Esophagus squamous epithelium (tissue), 5 donors: ENCODE results near the gene ABHD2. TPM values are rescaled to one million over a fixed set of nuclear protein-coding genes. Genes with fewer than 3 reads are reported as not detected.

Experiments
- DNase-seq: peaks from one replicate; lab custom pipeline; 2025; lab: John Stamatoyannopoulos, UW
- H3K27ac ChIP-seq, 4 donors: fragments of 200-600 bp; sonication (generic); one replicate each; pipeline ENCODE4 v1.5.1; 2016 to 2019; ENCODE audit warnings: mild to moderate bottlenecking in 1 of 4
- H3K27me3 ChIP-seq, 4 donors: fragments of 200-600 bp; sonication (generic); 1 replicate in 3 of 4; 2 replicates in 1 of 4; pipeline versions ENCODE4 v1.5.1 to v1.6.0; 2017 to 2021; ENCODE audit warnings: antibody characterized with exemption in 1 of 4
- H3K36me3 ChIP-seq, 3 donors: fragments of 200-600 bp; sonication (generic); one replicate each; pipeline ENCODE4 v1.5.1; 2016 to 2019
- H3K4me1 ChIP-seq, 3 donors: fragments of 200-600 bp; sonication (generic); one replicate each; pipeline ENCODE4 v1.5.1; 2017 to 2019
- H3K4me3 ChIP-seq, 4 donors: fragments of 200-600 bp; sonication (generic); 1 replicate in 3 of 4; 2 replicates in 1 of 4; pipeline ENCODE4 v1.5.1; 2016 to 2019; ENCODE audit warnings: mild to moderate bottlenecking in 2 of 4, moderate library complexity in 1 of 4
- H3K9me3 ChIP-seq, 3 donors: fragments of 200-600 bp; sonication (generic); one replicate each; pipeline ENCODE4 v1.5.1; 2016 to 2019
- POLR2A ChIP-seq, 4 donors: fragments of 450-650 bp; IDR thresholded peaks; one replicate each; pipeline ENCODE4 v1.6.1; 2017; ENCODE audit warnings: antibody characterized with exemption in 4 of 4, mild to moderate bottlenecking in 4 of 4, moderate library complexity in 3 of 4
- WGBS, 2 donors: methylation state at CpG; one replicate each; pipeline ENCODE4 v1.1.5; 2018; 5-methylcytosine and 5-hydroxymethylcytosine counted together
- intact Hi-C: fragments of 100-400 bp; cut with DNase I; formaldehyde crosslinking; loops from one replicate; pipeline ENCODE4 v1.15.0; 2022
- total RNA-seq, 4 donors: library from RNA; depleted of rRNA; stranded (reverse); fragments of >200 nt; gene quantifications; one replicate each; pipeline ENCODE4 v1.1.0, GENCODE V29; 2016
- TF ChIP-seq, protein P1 (sequence below), 6 experiments: fragments of 450-650 bp in 4 of 6; fragments of 200-600 bp in 2 of 6; sonication (generic) in 2 of 6; IDR thresholded peaks; one replicate each; pipeline ENCODE4 v1.5.1; 2016 to 2019; ENCODE audit warnings: antibody characterized with exemption in 6 of 6, mild to moderate bottlenecking in 4 of 6, moderate library complexity in 4 of 6
- donor health status: DM: yes; HTN: yes; CAD: no.

Gene ABHD2
- total RNA-seq, 4 donors from 2014 or later: 31.0 to 49.3 (median 35.3) TPM

DNA sequence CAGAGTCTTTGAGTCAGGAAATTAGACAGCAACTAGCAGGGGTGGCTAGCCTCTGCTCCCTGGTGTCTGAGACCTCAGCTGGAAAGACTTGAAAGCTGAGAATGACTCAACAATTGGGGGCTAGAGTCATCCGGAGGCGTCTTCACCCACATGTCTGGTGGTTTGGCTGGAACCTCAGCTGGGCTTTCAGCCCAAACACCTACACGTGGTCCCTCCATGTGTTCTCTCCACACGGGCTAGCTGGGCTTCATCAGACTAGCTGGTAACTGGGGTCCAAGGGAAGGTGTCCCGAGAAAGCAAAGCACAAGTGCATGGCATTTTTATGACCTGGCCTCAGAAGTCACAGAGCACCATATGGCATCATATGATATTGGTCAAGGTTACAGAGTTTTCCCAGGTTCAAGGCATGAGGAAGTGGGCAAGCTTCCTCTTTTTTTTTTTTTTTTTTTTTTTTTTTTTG lies 19.9 kb upstream of the ABHD2 start:
- no peaks in the 10 kb centered on the region for H3K36me3 ChIP-seq
- intact Hi-C loops: no loop called here
- peak overlapping the region in 3 of 4 donors; percentile 28 to 55 (median 28) for H3K27ac ChIP-seq
- no peaks in the 10 kb centered on the region for H3K27me3 ChIP-seq
- peaks cover 0 to 16% (median 4%) of the 10 kb centered on the region in 3 donors for H3K9me3 ChIP-seq
- 12 to 17% methylated on average over 5 of the region's 5 CpGs for WGBS, 2 donors
- TF ChIP-seq, protein P1, sequence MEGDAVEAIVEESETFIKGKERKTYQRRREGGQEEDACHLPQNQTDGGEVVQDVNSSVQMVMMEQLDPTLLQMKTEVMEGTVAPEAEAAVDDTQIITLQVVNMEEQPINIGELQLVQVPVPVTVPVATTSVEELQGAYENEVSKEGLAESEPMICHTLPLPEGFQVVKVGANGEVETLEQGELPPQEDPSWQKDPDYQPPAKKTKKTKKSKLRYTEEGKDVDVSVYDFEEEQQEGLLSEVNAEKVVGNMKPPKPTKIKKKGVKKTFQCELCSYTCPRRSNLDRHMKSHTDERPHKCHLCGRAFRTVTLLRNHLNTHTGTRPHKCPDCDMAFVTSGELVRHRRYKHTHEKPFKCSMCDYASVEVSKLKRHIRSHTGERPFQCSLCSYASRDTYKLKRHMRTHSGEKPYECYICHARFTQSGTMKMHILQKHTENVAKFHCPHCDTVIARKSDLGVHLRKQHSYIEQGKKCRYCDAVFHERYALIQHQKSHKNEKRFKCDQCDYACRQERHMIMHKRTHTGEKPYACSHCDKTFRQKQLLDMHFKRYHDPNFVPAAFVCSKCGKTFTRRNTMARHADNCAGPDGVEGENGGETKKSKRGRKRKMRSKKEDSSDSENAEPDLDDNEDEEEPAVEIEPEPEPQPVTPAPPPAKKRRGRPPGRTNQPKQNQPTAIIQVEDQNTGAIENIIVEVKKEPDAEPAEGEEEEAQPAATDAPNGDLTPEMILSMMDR (IDR thresholded peaks at IDR 0.05): no peak
- no peak for TF ChIP-seq POLR2A (IDR thresholded peaks at IDR 0.05)
- peaks cover 0 to 24% (median 16%) of the 10 kb centered on the region in 3 donors for H3K4me1 ChIP-seq
- no peak for DNase-seq
- H3K4me3 ChIP-seq: no peak overlapping the region

DNA sequence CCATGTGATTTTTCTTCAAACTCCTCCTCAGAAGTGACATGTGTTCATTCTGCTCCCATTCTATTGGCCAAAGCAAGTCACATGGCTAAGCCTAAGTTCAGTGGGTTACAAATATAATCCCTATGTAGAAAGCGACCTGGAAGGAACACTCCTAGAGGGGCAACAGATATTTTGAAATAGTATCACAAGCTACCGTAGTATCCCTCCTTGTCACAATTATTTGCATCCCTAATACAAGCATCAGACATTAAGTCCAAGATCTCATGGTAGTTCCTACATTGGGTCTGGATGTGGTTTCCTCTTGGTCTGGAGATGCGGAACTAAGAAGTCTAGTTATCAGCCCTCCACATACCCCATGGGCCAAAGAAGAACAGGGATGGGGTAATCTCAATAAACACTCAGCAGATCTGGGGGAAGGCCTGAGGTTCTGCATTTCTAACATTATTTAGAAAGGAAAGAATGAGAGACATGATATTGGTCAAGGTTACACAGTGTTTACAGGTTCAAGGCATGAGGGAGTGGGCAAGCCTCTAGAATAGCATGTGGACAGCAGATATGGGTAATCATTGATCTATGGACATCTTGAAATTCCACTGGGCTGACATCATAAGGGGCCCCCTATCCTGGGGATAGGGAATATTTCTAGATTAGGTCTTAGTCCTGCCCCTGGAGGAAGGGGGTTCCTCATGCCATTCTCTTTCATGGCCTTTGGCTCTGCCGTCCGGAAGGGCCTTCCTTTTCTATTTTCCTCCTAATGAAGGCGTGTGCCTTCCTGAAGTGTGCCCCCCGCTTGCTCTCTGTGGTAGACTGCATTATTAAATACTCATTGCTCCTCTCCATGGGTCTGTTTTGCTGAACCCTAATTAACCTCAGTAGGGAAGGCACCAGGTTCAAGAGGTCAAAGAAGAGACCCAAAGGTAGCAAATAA lies 17.8 kb upstream of the ABHD2 start:
- no peak for DNase-seq
- WGBS, 2 donors: 89 to 95% methylated on average over 4 to 7 of the region's 7 CpGs
- Histone ChIP-seq H3K27ac (peak overlapping the region in 1 of 4 donors; percentile 14), H3K4me3 (no peak overlapping the region), H3K27me3 (no peaks in the 10 kb centered on the region), H3K9me3 (peaks cover 0 to 16% (median 4%) of the 10 kb centered on the region in 3 donors), H3K36me3 (no peaks in the 10 kb centered on the region), H3K4me1 (peaks cover 0 to 24% (median 16%) of the 10 kb centered on the region in 3 donors)
- TF ChIP-seq, protein P1 (IDR thresholded peaks at IDR 0.05): no peak
- no peak for TF ChIP-seq POLR2A (IDR thresholded peaks at IDR 0.05)
- intact Hi-C loops: no loop called here

DNA sequence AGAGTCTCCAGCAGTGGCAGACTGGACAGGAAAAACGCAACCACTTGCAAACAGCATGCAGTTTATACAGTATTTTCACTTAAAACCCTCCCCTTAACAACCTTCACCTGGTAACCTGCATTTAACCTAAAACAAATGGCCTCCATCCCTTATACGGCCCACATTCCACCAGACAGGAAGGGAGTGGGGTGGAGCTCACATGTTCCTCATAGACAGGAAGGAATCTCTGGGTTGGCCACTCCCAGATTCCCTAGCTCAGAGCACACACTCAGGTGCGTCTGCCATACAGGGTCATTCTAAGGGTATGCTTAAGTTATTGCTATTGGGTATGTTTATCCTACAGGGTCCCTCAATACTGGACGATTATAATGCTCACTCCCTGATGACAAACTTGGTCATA lies 16.8 kb upstream of the ABHD2 start:
- 52 to 53% methylated on average over 4 of the region's 4 CpGs for WGBS, 2 donors
- H3K4me3 ChIP-seq: no peak overlapping the region
- H3K36me3 ChIP-seq: no peaks in the 10 kb centered on the region
- peaks cover 0 to 20% (median 15%) of the 10 kb centered on the region in 3 donors for H3K4me1 ChIP-seq
- H3K27ac ChIP-seq: no peak overlapping the region
- no peak for TF ChIP-seq POLR2A (IDR thresholded peaks at IDR 0.05)
- TF ChIP-seq, protein P1 (IDR thresholded peaks at IDR 0.05): no peak
- H3K9me3 ChIP-seq: peaks cover 0 to 11% (median 2%) of the 10 kb centered on the region in 3 donors
- no peaks in the 10 kb centered on the region for H3K27me3 ChIP-seq
- no peak for DNase-seq
- intact Hi-C loops: no loop called here

DNA sequence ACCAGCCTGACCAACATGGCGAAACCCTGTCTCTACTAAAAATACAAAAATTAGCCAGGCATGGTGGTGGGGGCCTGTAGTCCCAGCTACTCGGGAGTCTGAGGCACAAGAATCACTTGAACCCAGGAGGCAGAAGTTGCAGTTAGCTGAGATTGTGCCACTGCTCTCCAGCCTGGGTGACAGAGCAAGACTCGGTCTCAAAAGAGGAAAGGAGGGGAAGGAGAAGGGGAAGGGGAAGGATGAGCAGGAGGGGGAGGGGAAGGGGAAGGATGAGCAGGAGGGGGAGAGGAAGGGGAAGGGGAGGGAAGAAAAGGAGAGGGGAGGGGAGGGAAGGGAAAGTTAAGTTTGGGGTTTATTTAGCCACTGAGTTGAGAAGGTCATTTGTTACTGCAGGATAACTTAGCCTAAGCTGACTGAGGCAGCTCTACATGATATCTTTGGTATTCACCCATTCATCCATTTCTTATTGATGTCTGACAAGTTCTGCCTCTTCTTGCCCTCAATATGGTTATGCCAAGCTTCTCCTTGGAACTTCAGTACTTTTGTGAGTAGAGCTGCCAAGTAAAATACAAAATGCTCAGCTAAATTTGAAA lies 15.9 kb upstream of the ABHD2 start:
- TF ChIP-seq POLR2A (IDR thresholded peaks at IDR 0.05): no peak
- TF ChIP-seq, protein P1 (IDR thresholded peaks at IDR 0.05): no peak
- Histone ChIP-seq H3K9me3 (peaks cover 0 to 2% (median 0%) of the 10 kb centered on the region in 3 donors), H3K4me3 (no peak overlapping the region), H3K27ac (no peak overlapping the region), H3K27me3 (no peaks in the 10 kb centered on the region), H3K36me3 (no peaks in the 10 kb centered on the region), H3K4me1 (peaks cover 0 to 12% (median 10%) of the 10 kb centered on the region in 3 donors)
- DNase-seq: no peak
- WGBS, 2 donors: 66 to 75% methylated on average over 3 of the region's 3 CpGs
- intact Hi-C loops: no loop called here
